ENCODE measurements around the gene AUTS2.

The AUTS2 gene

GRCh38 chr7:69598081-69598486 lies at the start of gene AUTS2:
Gene AUTS2 (plus strand): TSS chr7:69598475. CDS start chr7:69599654, 1,179 bp downstream.
- DNase-seq (ENCODE audit: low read depth), result no peak
- TF ChIP-seq CTCF (IDR thresholded peaks at IDR 0.05; ENCODE audit: low read depth, low read length, missing control alignments), result no peak
- peak within 1 kb of the TSS; percentile 88 for H3K4me3 ChIP-seq (ENCODE audit: low read depth, low read length)

GRCh38 chr7:69550991-69551390 lies 47.3 kb upstream of the AUTS2 start:
- no peak for TF ChIP-seq CTCF (IDR thresholded peaks at IDR 0.05; ENCODE audit: low read depth, low read length, missing control alignments)
- H3K4me3 ChIP-seq (ENCODE audit: low read depth, low read length), result no peak overlapping the region
- no peak for DNase-seq (ENCODE audit: low read depth)

- no peak overlapping the region for H3K4me3 ChIP-seq (ENCODE audit: low read depth, low read length)
- TF ChIP-seq CTCF (IDR thresholded peaks at IDR 0.05; ENCODE audit: low read depth, low read length, missing control alignments), result no peak
- no peak for DNase-seq (ENCODE audit: low read depth)
These were observed 45.1 kb upstream of the AUTS2 start for GRCh38 chr7:69553190-69553589.

GRCh38 chr7:69561266-69561960 lies 36.9 kb upstream of the AUTS2 start:
- H3K4me3 ChIP-seq (ENCODE audit: low read depth, low read length), result no peak overlapping the region
- no peak for TF ChIP-seq CTCF (IDR thresholded peaks at IDR 0.05; ENCODE audit: low read depth, low read length, missing control alignments)
- DNase-seq (ENCODE audit: low read depth), result no peak

GRCh38 chr7:69564454-69565417 lies 33.5 kb upstream of the AUTS2 start:
- DNase-seq (ENCODE audit: low read depth), result no peak
- TF ChIP-seq CTCF (IDR thresholded peaks at IDR 0.05; ENCODE audit: low read depth, low read length, missing control alignments), result no peak
- no peak overlapping the region for H3K4me3 ChIP-seq (ENCODE audit: low read depth, low read length)

- no peak overlapping the region for H3K4me3 ChIP-seq (ENCODE audit: low read depth, low read length)
- no peak for TF ChIP-seq CTCF (IDR thresholded peaks at IDR 0.05; ENCODE audit: low read depth, low read length, missing control alignments)
- DNase-seq (ENCODE audit: low read depth), result no peak
These were observed 30.5 kb upstream of the AUTS2 start for GRCh38 chr7:69567800-69568199.

Data from GM12864 (cell line).